ENCODE data around the gene FNDC3B. TPM values are rescaled to one million over a fixed set of nuclear protein-coding genes. Genes with fewer than 3 reads are reported as not detected.
A peak's percentile ranks its signal among the peaks of the same experiment; 100 is the strongest.
"Not testable (repeated sequence)": the region's sequence is repeated elsewhere in the genome, so short reads cannot be mapped to it uniquely, and the experiment has no call there.

FNDC3B gene
- total RNA-seq, 1 donor from 2014 or later, result 171 TPM

DNA sequence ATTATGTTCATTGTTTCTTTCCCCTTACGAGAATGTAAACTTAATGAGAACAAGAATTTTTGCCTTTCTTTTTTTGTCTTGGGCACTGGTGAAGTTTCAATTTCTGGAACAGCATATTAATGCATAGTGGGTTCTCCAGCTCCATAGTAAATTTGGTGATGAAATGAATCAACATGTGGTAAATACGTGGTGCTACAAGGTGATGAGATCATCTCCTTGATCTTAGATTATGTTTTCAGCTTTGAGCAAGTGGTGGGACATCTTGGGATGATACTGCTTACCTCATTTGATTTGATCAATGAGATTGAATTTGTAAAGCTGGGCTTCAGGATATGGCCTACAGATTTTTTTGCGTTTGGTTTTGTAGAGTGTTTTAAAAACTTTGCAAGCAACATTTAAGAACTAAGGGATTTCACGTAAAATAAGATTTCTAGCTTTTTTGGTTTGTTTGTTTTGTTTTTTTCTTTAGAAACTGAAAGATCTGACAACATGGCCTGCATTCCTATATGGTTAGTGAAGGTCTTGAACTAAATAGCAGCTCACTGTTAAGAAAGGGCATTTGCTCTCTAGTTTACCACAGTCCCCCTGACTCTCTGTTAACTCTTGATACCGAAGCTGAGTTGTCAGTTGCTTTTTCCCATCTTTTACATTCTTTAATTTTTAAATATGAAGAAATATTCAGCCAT, 45.6 kb downstream of the FNDC3B start:
- intact Hi-C loops (cut with DNase I), result no loop called here
- DNase-seq (ENCODE audit: low spot score) (no peak), ATAC-seq (no peak)

DNA sequence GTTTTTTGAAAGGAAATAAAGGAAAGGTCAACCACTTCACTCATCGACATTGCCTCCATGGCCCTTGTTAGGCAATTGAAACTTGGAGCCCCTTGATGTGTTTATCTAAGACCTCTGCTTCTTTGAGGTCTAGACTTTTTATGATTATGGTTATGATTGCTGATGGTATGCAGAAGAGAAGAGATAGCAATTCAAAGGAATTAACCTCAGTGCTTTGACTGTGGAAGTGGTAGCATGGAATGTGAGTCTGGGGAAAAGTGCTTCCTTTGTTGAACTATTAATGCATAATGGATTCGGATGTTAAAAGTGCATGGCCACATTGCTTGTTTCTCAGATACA, 46.1 kb downstream of the FNDC3B start:
- ATAC-seq, result no peak
- intact Hi-C loops (cut with DNase I), result no loop called here

DNA sequence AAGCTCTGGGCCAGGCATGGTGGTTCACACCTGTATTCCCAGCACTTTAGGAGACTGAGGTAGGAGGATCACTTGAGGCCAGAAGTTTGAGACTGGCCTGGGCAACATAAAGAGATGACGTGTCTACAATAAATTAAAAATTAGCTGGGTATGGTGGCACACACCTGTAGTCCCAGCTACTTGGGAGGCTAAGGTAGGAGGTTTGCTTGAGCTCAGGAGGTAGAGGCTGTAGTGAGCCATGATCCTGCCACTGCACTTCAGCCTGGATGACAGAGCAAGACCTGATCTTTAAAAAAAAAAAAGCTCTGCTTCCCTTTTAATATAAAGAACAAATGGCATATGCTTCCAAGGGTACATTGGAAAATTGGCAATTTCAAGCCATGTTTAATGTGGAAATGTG, 46.7 kb downstream of the FNDC3B start:
- intact Hi-C loops (cut with DNase I), result no loop called here

More for the DNA sequence above, 46.1 kb downstream of the FNDC3B start:
- DNase-seq (ENCODE audit: low spot score), result no peak

DNA sequence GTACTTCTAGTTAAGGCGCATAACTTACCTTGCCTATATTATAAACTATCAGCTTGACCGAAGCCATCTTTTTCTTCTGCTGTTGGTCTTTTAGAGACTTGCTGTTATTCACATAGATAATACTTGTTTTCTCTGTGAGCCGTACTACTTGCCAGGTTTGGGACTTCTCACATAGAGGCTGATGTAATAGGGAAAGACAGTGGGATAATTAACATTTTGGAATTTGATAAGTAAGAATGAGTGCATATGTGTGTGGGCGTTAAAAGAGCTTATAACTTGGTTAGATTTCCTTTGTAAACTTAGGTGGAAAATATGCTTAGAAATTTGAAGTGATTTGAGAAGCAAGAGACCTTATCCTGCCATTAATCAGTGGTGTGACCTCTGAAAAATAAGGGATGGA, 47.8 kb downstream of the FNDC3B start:
- intact Hi-C loops (cut with DNase I), result no loop called here
- no peak for ATAC-seq
- DNase-seq (ENCODE audit: low spot score), result no peak

More for the DNA sequence above, 46.7 kb downstream of the FNDC3B start:
- ATAC-seq, result no peak
- no peak for DNase-seq (ENCODE audit: low spot score)

DNA sequence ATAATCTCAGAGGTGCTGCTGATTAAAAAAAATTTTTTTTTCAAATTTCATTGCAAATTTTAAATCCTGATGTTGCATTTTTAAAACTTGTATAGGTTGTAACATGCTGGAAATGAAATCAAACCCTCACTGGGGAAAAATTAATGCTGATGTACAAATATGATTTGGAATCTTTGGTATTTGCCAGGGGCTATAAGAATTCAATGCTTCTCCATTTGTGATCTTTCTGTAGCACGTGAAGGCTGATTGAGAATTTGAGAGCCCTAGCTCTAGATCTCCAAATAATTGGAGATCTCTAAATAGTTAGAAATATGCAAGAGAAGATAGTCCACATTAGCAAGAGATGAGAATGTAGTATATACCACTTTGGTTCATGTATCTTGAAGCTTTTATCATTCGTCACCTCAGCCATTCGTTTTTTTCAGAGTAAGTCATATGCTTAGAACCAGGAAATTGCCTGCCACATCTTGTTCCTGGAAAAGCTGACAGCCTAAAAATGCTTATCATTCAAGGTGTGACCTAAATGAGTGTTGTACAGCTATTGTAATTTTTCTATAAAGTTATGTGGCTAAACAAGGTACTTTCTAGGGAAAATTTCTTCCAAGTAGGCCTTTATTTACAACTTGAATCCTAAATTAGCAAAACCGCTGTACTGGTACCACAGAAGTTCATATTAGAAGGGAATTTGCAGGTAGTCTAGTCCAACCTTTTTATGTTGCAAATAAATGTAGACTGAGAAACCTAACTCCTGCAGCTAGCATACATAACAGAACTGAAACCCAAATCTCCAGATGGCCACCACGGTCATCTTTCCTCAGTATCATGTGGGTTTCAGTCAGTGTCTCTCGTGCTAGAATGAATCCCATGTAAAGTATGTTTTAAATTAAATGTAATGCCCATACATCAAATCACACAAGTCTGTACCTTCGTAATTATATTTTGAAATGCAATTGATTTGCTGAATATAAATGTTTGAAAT, 48.5 kb downstream of the FNDC3B start:
- no peak for ATAC-seq
- intact Hi-C loops (cut with DNase I), result no loop called here
- DNase-seq (ENCODE audit: low spot score), result no peak

DNA sequence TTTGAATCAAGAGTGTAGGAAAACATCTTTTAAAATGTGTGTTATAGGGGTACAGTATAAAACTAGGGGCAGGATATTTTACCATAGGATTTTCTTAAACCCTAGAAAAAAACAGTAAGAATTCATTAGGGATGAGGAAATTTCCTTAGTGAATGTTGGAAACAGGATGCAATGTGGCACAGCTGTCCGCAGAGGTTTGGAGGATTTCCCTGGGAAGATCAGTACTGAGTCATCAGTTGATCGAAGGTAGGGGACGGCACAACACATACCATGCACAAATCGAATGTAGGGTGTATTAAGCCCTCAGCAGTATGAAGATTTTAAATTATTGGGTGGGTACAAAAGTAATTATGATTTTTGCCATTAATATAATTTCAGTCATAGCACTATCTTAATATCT, 49.9 kb downstream of the FNDC3B start:
- ATAC-seq (peak; percentile 35), DNase-seq (ENCODE audit: low spot score) (no peak)
- intact Hi-C loops (cut with DNase I), result no loop called here

DNA sequence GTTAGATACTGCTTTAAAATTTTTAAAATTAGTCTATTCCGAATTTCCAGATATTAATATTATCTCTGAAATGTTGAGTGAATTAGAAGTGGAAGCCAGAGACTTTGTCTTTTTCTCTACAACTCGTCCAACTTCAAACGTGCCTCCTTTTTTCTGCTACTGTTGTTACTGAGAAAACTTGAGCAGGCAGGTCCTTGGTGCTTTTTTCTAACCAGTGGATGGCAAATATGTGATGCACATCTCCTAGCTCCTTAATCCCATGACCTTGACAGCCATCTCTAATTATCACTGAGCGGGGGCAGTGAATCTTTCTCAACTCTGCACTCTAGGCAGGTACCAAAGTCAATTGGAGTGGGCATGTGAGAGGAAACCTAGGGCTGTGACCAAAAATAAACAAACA, 50.7 kb downstream of the FNDC3B start:
- intact Hi-C loops (cut with DNase I), result no loop called here
- DNase-seq (ENCODE audit: low spot score), result no peak

DNA sequence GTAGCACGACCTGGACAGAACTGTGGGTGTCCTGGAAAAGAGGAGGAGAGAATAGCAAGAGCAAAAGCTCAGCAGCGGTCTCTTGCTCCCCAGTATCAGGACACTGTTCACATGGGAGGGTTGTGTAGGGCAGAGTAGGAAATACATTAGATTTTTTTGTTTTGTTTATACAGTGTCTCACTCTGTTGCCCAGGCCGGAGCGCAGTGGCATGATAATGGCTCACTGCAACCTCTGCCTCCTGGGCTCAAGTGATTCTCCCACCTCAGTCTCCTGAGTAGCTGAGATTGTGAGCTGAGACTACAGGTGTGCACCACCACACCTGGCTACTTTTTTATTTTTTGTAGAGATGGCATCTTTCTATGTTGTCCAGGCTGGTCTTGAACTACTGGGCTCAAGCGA, 53.3 kb downstream of the FNDC3B start:
- intact Hi-C loops (cut with DNase I), result no loop called here
- DNase-seq (ENCODE audit: low spot score), result no peak
- ATAC-seq, result no peak

More for the DNA sequence above, 50.7 kb downstream of the FNDC3B start:
- no peak for ATAC-seq

DNA sequence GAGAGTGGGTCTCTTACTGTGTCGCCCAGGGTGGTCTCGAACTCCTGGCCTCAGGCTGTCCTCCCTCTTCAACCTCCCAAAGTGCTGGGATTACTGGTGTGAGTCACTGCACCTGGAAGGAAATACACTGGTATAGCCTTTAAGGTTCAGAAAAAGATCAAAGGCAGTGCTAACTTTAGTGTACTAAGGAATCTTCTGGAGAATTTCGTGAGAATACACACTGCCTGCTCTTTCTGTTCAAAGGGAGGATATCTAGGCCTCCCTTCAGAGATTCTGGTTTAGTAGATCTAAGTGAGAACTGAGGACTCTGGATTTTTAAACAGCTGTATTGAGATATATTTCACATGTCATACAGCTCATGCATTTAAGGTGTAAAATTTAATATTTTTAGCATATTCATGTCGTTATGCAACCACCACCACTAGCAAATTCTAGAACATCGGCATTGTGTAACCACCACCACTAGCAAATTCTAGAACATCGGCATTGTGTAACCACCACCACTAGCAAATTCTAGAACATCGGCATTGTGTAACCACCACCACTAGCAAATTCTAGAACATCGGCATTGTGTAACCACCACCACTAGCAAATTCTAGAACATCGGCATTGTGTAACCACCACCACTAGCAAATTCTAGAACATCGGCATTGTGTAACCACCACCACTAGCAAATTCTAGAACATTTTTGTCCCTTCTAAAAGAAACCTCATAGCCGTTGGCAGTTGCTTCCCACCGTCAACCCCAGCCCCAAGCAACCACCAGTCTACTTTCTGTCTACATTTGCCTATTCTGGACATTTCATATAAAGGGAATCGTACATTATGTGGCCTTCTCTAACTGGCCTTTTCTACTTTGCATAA, 54.4 kb downstream of the FNDC3B start:
- intact Hi-C loops (cut with DNase I); DNase-seq (ENCODE audit: low spot score): not testable (repeated sequence)

DNA sequence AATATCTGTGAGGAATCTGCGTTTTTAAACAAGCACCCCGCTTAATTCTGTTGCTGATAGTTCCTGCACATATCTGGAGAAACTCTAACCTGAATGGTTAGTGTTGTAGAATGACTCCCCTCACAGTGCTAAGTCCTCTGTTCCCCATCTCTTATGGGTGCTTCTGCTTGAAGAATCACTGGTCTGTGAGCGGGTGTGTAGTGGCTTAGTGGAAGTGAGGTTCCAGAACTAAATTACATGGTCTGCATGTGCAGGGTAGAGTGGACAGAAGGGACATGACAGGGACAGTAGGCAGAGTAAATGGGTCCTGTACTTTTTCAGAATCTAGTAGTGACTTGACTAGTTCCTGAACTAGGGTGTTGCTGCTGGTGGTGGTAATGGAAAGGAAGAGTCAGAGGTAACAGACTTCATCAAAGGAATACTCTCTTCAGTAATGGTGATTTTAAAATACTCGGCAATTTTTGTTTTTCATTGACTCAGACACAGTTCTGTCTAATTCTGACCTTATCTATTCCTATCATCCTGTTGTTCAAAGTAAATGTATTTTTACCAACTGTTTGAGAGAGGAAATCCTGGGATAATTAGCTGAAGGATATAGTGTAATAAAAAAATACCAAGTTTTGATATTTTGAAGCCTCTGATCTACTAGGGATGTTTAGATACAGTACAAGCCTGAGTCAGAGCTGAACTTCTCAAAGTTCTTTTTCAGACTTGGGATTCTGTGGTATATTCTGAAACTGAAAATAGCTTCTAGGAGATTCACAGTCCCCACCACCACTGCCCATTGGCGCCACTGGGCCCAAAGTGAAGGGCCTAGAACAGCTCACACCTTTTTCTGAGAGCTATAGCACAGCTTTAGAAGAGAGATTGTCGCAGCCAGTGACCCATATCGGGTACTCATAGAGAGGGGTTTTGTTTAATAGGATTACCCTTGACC, 55.5 kb downstream of the FNDC3B start:
- DNase-seq (ENCODE audit: low spot score), result no peak
- intact Hi-C loops (cut with DNase I), result no loop called here
- peak; percentile 24 for ATAC-seq

More for the DNA sequence above, 54.4 kb downstream of the FNDC3B start:
- ATAC-seq, result not testable (repeated sequence)

DNA sequence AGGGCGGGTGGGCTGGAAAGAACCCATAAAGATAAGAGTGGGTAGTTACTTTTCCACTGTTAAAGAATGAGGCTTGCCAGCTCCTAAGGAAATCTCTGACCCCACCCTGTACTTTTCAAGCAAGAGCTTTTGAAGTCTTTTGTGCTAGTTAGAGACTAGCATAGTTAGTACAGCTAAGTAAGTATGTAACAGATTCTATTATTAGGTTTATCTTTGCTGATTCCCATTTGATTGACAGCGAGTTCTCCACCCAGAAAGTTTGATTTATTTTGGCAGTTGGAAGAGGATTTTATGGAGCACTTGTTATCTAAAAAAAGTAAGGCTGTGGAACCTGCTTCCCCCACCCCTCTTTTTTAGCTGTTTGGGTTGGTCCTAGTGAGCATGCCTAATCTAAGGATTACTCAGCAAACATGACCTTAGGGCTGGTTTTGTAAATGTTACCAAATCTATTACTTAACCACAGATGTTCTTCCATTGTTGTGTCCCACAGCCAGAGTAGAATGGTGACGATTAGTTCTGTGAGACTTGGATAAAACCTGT, 57.6 kb downstream of the FNDC3B start:
- ATAC-seq (peak; percentile 72), DNase-seq (ENCODE audit: low spot score) (no peak)
- intact Hi-C loops (cut with DNase I), result no loop called here

DNA sequence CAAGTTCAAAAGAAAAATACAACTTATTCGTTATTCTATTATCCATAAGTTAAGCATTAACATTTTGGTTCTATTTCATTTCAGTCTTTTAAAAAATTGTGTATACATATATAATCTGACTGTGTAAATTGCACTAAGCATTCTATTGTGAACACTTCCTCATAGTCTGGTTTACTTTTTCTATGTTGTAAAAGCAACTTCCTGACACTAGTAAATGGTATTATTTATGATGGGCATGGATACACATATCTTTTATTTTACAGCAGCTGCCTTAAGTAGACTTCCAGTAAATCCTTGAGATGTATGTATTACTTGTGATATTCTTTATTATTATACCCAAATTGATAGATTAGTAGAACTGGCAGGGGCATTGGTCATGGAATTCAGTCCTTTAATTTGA, 58.2 kb downstream of the FNDC3B start:
- DNase-seq (ENCODE audit: low spot score) (no peak), ATAC-seq (no peak)
- intact Hi-C loops (cut with DNase I), result no loop called here

DNA sequence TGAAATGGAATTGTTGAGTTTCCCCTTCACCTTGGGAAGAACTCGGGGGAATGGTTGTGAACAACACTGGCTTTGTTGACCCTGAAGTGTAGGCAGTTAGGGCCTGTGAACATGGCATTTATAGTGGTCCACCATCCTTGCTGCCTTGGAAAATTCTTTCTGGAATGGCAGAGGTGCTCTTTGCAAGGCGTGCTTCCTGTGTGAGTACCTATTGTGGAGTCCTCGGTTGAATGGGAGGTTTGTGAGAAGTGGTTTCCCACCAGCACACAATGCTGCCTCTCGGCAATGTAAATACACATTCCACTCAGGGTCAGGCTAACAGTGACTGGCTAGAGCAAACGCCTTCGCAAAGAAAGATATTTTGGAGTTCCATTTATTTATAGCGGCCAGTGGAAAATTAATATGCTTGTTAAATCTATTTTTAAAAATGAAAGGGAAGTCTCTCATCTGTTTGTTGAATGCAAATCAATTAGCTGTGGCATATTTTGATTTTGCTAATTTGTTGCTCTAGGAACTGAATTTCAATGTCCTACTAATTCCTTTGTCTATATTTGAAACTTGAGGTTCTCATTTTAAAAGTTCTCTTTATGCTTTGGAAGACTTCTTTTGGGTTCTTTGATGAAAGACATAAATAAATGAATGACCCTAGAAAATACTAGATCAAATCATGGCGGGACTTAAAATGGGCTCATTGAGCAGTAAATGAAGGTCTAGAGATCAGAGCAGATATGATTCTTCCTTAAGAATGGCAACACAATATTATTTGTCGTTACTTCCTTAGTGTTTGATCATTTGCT, 59.5 kb downstream of the FNDC3B start:
- ATAC-seq (no peak), DNase-seq (ENCODE audit: low spot score) (no peak)
- intact Hi-C loops (cut with DNase I), result no loop called here

DNA sequence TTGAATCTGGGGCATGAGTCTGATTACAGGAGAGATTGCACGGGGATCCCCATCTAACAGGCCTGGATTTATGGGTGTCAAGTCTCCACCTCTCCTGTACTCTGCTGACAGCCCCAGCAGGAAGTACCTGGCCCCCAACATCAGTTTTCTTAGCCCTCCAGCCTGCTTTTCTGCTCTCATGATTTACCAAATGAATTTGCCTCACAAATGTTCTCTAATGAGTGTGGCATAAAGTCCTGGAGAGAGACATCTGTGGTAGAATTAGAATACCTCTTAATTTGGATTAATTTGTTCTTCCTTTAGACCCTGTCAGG, 60.1 kb downstream of the FNDC3B start:
- DNase-seq (ENCODE audit: low spot score), result no peak
- ATAC-seq, result no peak
- intact Hi-C loops (cut with DNase I), result no loop called here

DNA sequence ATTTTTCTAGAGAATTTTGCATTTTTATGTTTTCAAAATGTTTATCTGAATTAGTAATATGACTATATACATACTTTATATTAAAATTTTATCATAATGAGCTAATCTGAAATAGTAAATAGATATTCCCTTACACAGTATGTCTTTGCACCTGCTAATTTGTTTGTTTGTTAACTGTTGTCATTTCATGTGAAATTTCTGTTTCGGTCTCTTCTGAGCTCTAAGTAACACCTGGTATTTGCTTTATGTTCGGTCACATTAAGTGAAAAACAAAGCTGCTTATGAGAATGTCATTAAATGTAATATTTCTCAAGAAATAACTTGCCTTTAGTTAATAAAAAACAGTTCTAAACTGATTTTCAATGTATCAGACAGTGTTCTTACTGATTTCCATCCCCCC, 61.1 kb downstream of the FNDC3B start:
- no peak for DNase-seq (ENCODE audit: low spot score)
- ATAC-seq, result no peak
- intact Hi-C loops (cut with DNase I), result no loop called here

DNA sequence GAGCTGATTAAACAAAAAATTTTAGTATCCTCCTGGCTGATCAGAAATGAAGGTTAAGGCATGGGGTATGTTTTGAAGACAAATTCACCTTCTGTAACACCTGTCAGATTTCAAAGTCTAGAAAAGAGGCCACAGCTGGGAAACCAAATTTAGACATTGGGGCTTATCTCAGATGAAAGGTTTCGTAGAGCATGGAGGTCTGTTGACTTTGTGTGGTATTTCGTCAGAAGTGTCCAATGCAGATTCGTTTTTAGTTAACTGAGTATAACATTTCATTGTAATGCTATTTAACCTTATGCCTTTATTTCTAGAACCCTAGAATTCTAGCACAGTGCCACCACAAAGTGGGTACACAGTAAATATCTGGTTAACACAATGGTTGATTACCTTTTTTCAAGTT, 61.7 kb downstream of the FNDC3B start:
- ATAC-seq, result no peak
- no peak for DNase-seq (ENCODE audit: low spot score)
- intact Hi-C loops (cut with DNase I), result no loop called here

DNA sequence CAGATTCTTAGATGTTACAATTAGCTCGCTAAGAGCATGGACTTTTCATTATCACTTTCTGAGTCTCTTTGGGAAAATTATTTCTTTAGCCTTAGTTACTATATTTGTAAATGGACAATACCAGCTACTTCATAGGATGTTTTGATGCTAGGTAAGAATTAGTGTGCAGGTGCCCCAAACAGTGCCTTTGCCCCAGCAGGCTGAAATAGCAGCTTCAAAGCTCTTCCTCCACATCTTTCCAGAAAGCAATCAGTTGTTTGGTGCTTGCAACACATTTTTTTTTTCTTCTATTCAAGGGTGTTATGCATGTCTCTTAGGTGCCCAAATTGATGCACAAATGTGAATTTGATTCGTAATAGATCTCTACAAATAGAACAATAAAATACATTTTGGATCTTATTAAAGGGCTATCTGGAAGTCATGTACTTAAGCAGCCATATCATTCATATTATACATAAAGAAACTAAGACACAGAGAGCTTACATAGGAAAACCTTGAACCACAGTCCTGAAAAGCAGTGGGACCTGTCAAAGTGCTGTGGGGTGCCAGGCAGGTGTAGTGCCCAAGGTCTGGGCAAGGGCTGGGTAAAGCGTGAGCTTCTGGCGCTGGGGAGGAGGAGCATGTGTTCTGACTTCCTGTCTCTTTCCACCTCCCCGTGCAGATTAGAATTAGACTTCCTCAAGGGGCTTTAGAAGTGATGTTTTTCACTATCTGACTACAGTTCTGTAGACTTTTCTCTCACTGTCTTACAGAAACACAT, 62.9 kb downstream of the FNDC3B start:
- intact Hi-C loops (cut with DNase I), result no loop called here
- ATAC-seq (peak; percentile 23), DNase-seq (ENCODE audit: low spot score) (no peak)
